Ovary (tissue), 9 donors: Measurements from ENCODE around the gene HYAL3. TPM values are rescaled to one million over a fixed set of nuclear protein-coding genes. Genes with fewer than 3 reads are reported as not detected.
"Not testable (repeated sequence)": the region's sequence is repeated elsewhere in the genome, so short reads cannot be mapped to it uniquely, and the experiment has no call there.

Source experiments
- DNase-seq, 5 donors: peaks; one replicate each; pipeline ENCODE4 v3.0.0-alpha.2; 2019 to 2020
- H3K27ac ChIP-seq, 2 donors: fragments of 200-600 bp; one replicate each; pipeline versions ENCODE4 v1.5.1 to v1.8.0; 2019 to 2022
- H3K27me3 ChIP-seq: fragments of 200-600 bp; one replicate; pipeline ENCODE4 v1.8.0; 2022
- H3K36me3 ChIP-seq: fragments of 200-600 bp; sonication (generic); one replicate; pipeline ENCODE4 v1.5.1; 2019
- H3K4me1 ChIP-seq: one replicate; pipeline ENCODE4 v1.8.1; 2013; ENCODE audit warnings: mild to moderate bottlenecking, moderate library complexity; ENCODE audit not compliant: insufficient read depth
- H3K4me3 ChIP-seq: fragments of 200-600 bp; sonication (generic); one replicate; pipeline ENCODE4 v1.5.1; 2017
- H3K9me3 ChIP-seq, 2 donors: fragments of 200-600 bp in 1 of 2; sonication (generic) in 1 of 2; one replicate each; pipeline versions ENCODE4 v1.5.1 to v1.8.1; 2013 to 2019; ENCODE audit warnings: mild to moderate bottlenecking in 1 of 2, moderate library complexity in 1 of 2
- EP300 ChIP-seq: sonication (generic); formaldehyde crosslinking; IDR thresholded peaks from one replicate; pipeline ENCODE4 v1.6.1; 2017; ENCODE audit warnings: antibody characterized with exemption
- POLR2A ChIP-seq: fragments of 450-650 bp; IDR thresholded peaks from one replicate; pipeline ENCODE4 v1.6.1; 2017; ENCODE audit warnings: antibody characterized with exemption, mild to moderate bottlenecking, moderate library complexity
- WGBS, 3 donors: extraction: QIAGEN DNeasy Blood & Tissue Kit in 1 of 3; methylation state at CpG; one replicate each; pipeline versions ENCODE4 v1.1.5 to v1.1.7; 2013 to 2017; 5-methylcytosine and 5-hydroxymethylcytosine counted together
- intact Hi-C, 4 donors: fragments of 100-400 bp; cut with DNase I; formaldehyde crosslinking; loops; one replicate each; pipeline versions ENCODE4 v1.11.0 to v1.15.1; 2022 to 2023
- polyA plus RNA-seq, 2 donors: library from polyadenylated mRNA; stranded (reverse); fragments of 200-250 nt in 1 of 2; fragments of 350-450 nt in 1 of 2; fragmentation: Illumina TruSeq in 1 of 2; extraction: RNeasy Lipid Tissue Mini Kit (QIAGEN cat#74804) in 1 of 2; gene quantifications; one replicate each; pipeline ENCODE4 v1.2.3, GENCODE V29; 2013 to 2014
- total RNA-seq, 7 donors: library from RNA; depleted of rRNA in 2 of 7; stranded (reverse); fragments of >200 nt in 2 of 7; fragmentation: NEBNext Ultra II Directional in 3 of 7; extraction: Animal tissue kit (Norgen Biotek cat#: 25700) in 3 of 7; gene quantifications; one replicate each; pipeline versions ENCODE4 v1.1.0 to v1.2.4, GENCODE V29; 2016 to 2023
- TF ChIP-seq, protein P1 (sequence below), 3 donors: fragments of 450-650 bp in 2 of 3; fragments of 200-600 bp in 1 of 3; IDR thresholded peaks; one replicate each; pipeline versions ENCODE4 v1.5.1 to v1.8.0; 2016 to 2022; ENCODE audit warnings: antibody characterized with exemption in 3 of 3, mild to moderate bottlenecking in 1 of 3
- donor health status: DM: no; HTN: no; CAD: no; lungs with moderate emphysema.
- donor health status: DM: no; HTN: no; CAD: no.
- donor health status: Bipolar disorder and iron deficiency.
- donor health status: DM: yes; HTN: yes; CAD: no.
- donor health status: DM: no; HTN: no; CAD: no.
- donor health status: DM: yes; HTN: yes; CAD: no.

Gene HYAL3
- total and polyA plus RNA-seq, 9 donors, result 0.58 to 4.3 (median 1.9) TPM

DNA sequence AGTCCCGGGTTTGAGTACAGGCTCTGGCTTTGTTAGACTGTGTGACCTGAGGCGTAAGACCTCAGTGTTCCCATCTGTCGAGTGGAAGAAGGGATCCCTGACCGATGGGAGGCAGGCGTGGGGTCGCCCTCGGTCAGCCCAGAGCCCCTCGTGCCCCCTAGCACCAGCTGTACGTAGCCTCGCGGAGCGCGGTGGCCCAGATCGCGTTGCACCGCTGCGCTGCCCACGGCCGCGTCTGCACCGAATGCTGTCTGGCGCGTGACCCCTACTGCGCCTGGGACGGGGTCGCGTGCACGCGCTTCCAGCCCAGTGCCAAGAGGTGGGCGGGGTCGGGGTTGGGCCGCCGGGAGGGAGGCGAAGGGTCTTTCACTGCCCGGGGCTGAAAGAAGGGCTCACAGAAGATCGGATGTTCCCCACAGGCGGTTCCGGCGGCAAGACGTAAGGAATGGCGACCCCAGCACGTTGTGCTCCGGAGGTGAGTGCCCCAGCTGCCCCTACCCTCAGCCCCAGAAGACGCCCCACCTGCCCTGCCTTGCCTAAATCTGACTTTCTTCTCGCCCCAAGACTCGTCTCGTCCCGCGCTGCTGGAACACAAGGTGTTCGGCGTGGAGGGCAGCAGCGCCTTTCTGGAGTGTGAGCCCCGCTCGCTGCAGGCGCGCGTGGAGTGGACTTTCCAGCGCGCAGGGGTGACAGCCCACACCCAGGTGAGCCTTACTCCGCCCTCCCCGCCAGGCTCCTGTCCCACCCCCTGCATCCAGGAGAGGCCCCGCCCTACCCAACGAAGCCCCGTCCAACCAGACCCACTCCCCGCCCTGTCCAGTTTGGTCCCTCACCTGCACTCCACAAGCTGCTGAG lies 23.8 kb downstream of the HYAL3 start:
- H3K4me3 ChIP-seq, result no peak overlapping the region
- H3K27ac ChIP-seq, result no peak overlapping the region
- H3K9me3 ChIP-seq, result no peaks in the 10 kb centered on the region
- peak in 2 of 5 donors; percentile 36 to 43 for DNase-seq
- no peaks in the 10 kb centered on the region for H3K27me3 ChIP-seq
- H3K4me1 ChIP-seq, result peaks cover 2% of the 10 kb centered on the region
- 76 to 81% (median 79%) methylated on average over 60 to 65 of the region's 65 CpGs for WGBS, 3 donors
- H3K36me3 ChIP-seq, result no peaks in the 10 kb centered on the region
- no peak for TF ChIP-seq POLR2A
- TF ChIP-seq, protein P1, sequence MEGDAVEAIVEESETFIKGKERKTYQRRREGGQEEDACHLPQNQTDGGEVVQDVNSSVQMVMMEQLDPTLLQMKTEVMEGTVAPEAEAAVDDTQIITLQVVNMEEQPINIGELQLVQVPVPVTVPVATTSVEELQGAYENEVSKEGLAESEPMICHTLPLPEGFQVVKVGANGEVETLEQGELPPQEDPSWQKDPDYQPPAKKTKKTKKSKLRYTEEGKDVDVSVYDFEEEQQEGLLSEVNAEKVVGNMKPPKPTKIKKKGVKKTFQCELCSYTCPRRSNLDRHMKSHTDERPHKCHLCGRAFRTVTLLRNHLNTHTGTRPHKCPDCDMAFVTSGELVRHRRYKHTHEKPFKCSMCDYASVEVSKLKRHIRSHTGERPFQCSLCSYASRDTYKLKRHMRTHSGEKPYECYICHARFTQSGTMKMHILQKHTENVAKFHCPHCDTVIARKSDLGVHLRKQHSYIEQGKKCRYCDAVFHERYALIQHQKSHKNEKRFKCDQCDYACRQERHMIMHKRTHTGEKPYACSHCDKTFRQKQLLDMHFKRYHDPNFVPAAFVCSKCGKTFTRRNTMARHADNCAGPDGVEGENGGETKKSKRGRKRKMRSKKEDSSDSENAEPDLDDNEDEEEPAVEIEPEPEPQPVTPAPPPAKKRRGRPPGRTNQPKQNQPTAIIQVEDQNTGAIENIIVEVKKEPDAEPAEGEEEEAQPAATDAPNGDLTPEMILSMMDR (IDR thresholded peaks at IDR 0.05), result no peak
- TF ChIP-seq EP300, result no peak
- intact Hi-C loops, result loop anchor here in 3 of 4 donors (2.0 to 10.0 kb wide), 3 partner anchors 17 to 161 kb away; no protein-coding TSS in a partner anchor

DNA sequence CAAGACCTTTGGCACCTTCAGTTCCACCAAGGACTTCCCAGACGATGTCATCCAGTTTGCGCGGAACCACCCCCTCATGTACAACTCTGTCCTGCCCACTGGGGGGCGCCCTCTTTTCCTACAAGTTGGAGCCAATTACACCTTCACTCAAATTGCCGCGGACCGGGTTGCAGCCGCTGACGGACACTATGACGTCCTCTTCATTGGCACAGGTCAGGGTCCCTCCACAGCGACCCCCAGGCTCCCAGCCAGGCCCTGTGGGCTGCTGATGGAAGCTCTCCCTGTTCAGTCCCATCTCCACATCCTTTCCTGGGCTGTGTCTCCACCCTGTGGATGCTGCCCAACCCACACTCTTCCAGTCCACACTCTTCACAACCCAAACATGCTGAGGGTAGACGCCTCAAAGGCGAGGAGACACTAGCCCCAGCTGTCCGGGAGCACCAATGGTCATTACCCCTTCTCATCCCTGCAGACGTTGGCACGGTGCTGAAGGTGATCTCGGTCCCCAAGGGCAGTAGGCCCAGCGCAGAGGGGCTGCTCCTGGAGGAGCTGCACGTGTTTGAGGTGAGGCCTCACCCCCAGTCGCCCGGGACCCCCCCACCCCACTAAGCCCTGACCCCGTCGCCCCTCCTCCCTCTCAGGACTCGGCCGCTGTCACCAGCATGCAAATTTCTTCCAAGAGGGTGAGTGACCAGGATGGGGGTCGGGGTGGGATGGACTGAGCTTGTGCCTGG lies 24.7 kb downstream of the HYAL3 start:
- Histone ChIP-seq H3K9me3 (no peaks in the 10 kb centered on the region), H3K36me3 (no peaks in the 10 kb centered on the region), H3K4me1 (peaks cover 9% of the 10 kb centered on the region), H3K27me3 (no peaks in the 10 kb centered on the region), H3K27ac (no peak overlapping the region), H3K4me3 (no peak overlapping the region)
- WGBS, 3 donors, result 58 to 63% (median 60%) methylated on average over 26 of the region's 26 CpGs
- DNase-seq, result peak in 4 of 5 donors; percentile 49 to 68 (median 60)
- intact Hi-C loops, result loop anchor here (2.0 to 10.0 kb wide), 5 partner anchors 16 to 160 kb away; partner anchors contain the start of gene GNAT1 (in 4 of the 4)
- TF ChIP-seq, protein P1 (IDR thresholded peaks at IDR 0.05), result peak in 2 of 3 donors; percentile 24 to 44
- TF ChIP-seq EP300, result no peak

DNA sequence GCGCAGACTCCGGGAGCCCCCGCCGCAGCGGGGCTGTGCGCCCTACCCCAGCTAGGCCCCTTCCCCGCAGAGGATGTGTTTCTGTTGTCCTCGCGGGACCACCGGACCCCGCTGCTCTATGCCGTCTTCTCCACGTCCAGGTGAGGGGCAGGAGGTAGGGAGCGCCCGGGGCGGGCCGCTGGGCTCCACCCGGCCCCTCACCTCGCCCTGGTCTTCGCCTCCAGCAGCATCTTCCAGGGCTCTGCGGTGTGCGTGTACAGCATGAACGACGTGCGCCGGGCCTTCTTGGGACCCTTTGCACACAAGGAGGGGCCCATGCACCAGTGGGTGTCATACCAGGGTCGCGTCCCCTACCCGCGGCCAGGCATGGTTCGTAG lies 25.5 kb downstream of the HYAL3 start:
- H3K27ac ChIP-seq, result no peak overlapping the region
- DNase-seq, result peak in 2 of 5 donors; percentile 36 to 39
- WGBS, 3 donors, result 70 to 72% (median 71%) methylated on average over 29 to 31 of the region's 31 CpGs
- no peaks in the 10 kb centered on the region for H3K27me3 ChIP-seq
- H3K36me3 ChIP-seq, result no peaks in the 10 kb centered on the region
- no peak overlapping the region for H3K4me3 ChIP-seq
- intact Hi-C loops, result loop anchor here (1.0 to 10.0 kb wide), 6 partner anchors 15 to 159 kb away; partner anchors contain the start of gene GNAT1 (in 4 of the 4)
- peaks cover 16% of the 10 kb centered on the region for H3K4me1 ChIP-seq
- H3K9me3 ChIP-seq, result no peaks in the 10 kb centered on the region
- no peak for TF ChIP-seq EP300
- no peak for TF ChIP-seq POLR2A
- TF ChIP-seq, protein P1 (IDR thresholded peaks at IDR 0.05), result no peak

DNA sequence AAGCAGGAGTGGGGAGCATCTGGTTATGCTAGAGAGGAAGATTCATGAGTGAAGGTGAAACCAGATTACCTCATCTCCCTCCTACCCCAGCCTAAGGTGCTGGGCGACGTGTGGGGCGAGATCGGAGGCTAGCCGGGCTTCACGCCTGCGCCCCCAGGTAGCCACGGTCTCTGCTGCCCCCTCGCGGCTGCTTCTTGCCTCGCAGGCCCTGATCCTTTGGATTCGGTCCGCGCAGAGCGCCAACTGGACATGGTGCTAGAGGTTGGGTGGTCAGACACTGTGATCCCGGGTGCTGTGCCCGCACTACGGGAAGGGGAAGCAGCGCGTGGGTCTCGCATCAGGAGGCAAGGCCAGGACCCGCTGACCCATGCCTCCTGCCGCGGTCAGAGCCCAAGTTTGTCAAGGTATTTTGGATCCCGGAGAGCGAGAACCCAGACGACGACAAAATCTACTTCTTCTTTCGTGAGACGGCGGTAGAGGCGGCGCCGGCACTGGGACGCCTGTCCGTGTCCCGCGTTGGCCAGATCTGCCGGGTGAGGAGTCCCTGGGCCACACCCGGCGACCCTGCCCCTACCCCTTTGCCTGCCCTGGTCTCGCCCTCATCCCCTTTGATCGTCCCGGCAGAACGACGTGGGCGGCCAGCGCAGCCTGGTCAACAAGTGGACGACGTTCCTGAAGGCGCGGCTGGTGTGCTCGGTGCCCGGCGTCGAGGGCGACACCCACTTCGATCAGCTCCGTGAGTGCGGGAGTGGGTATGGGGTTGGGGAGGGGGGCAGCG lies 26.1 kb downstream of the HYAL3 start:
- WGBS, 3 donors, result 5 to 13% (median 8%) methylated on average over 46 to 61 of the region's 61 CpGs
- DNase-seq, result peak; percentile 78 to 94 (median 89)
- Histone ChIP-seq H3K36me3 (no peaks in the 10 kb centered on the region), H3K4me3 (peak overlapping the region; percentile 15), H3K27ac (no peak overlapping the region), H3K9me3 (no peaks in the 10 kb centered on the region), H3K4me1 (peaks cover 19% of the 10 kb centered on the region), H3K27me3 (no peaks in the 10 kb centered on the region)
- no peak for TF ChIP-seq EP300
- peak; percentile 39 for TF ChIP-seq POLR2A
- TF ChIP-seq, protein P1 (IDR thresholded peaks at IDR 0.05), result peak; percentile 97 to 99 (median 98)
- intact Hi-C loops, result loop anchor here (1.0 to 10.0 kb wide), 5 partner anchors 46 to 158 kb away; partner anchors contain the start of gene GNAT1 (in 4 of the 4)

DNA sequence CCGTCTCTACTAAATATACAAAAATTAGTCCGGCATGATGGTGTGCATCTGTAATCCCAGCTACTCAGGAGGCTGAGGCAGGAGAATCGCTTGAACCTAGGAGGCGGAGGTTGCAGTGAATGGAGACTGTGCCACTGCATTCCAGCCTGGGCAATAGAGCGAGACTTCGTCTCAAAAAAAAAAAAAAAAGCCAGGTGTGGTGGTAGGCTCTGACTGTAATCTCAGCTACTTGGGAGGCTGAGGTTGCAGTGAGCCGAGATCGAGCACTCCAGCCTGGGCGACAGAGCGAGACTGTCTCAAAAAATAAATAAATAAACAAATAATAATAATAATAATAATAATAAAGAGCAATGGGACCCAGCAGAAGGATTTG lies 26.7 kb downstream of the HYAL3 start:
- not testable (repeated sequence) for H3K27ac ChIP-seq
- peaks cover 22% of the 10 kb centered on the region for H3K4me1 ChIP-seq

More for the DNA sequence above, 26.7 kb downstream of the HYAL3 start:
- H3K4me3 ChIP-seq, DNase-seq, H3K27me3 ChIP-seq, H3K9me3 ChIP-seq, H3K36me3 ChIP-seq: not testable (repeated sequence)
- 58 to 64% (median 61%) methylated on average over 10 of the region's 10 CpGs for WGBS, 3 donors
- intact Hi-C loops, result loop anchor here (5.0 to 10.0 kb wide), 4 partner anchors 45 to 158 kb away; partner anchors contain the start of gene GNAT1 (in 4 of the 4)
